ENCODE measurements around the gene ZNF502.
"Not testable (repeated sequence)": the region's sequence is repeated elsewhere in the genome, so short reads cannot be mapped to it uniquely, and the experiment has no call there.

ZNF502 gene

GRCh38 chr3:44712455-44713075, at the start of gene ZNF502:
Gene ZNF502 (plus strand): TSS chr3:44712660. CDS start chr3:44720262, 7,602 bp downstream.
- peak; percentile 62 for DNase-seq

- DNase-seq: no peak
These were observed 47.3 kb upstream of the ZNF502 start for GRCh38 chr3:44665173-44665572.

- DNase-seq: no peak
These were observed 46.1 kb upstream of the ZNF502 start for GRCh38 chr3:44666346-44666745.

- DNase-seq: no peak
These were observed 42.7 kb upstream of the ZNF502 start for GRCh38 chr3:44669760-44670159.

- not testable (repeated sequence) for DNase-seq
These were observed 39.0 kb upstream of the ZNF502 start for GRCh38 chr3:44673466-44673865.

GRCh38 chr3:44674211-44674610, 38.2 kb upstream of the ZNF502 start:
- DNase-seq: no peak

- no peak for DNase-seq
These were observed 33.9 kb upstream of the ZNF502 start for GRCh38 chr3:44678480-44679116.

GRCh38 chr3:44680921-44681455, 31.5 kb upstream of the ZNF502 start:
- DNase-seq: no peak

- DNase-seq: no peak
These were observed 30.1 kb upstream of the ZNF502 start for GRCh38 chr3:44682182-44682896.

GRCh38 chr3:44685128-44685800, 27.2 kb upstream of the ZNF502 start:
- peak; percentile 52 for DNase-seq

GRCh38 chr3:44687898-44688297, 24.6 kb upstream of the ZNF502 start:
- DNase-seq: no peak

GRCh38 chr3:44721231-44722102, 9.0 kb downstream of the ZNF502 start:
- no peak for DNase-seq

- no peak for DNase-seq
These were observed 9.6 kb downstream of the ZNF502 start for GRCh38 chr3:44722103-44722401.

- DNase-seq: peak; percentile 85
These were observed 17.0 kb downstream of the ZNF502 start, which contains the start of gene ZNF501 for GRCh38 chr3:44729384-44729910. Gene ZNF501 (plus strand): TSS chr3:44729635. CDS start chr3:44734422, 4,787 bp downstream.

GRCh38 chr3:44734646-44735168, 22.2 kb downstream of the ZNF502 start:
- DNase-seq: no peak

- no peak for DNase-seq
These were observed 48.6 kb downstream of the ZNF502 start for GRCh38 chr3:44761101-44761423.

- peak; percentile 99 for DNase-seq
These were observed 49.1 kb downstream of the ZNF502 start, which contains the start of the genes KIAA1143 and KIF15 for GRCh38 chr3:44761424-44762169. Gene KIAA1143 (minus strand): TSS chr3:44761619. CDS start chr3:44761602, 17 bp downstream. Gene KIF15 (plus strand): TSS chr3:44761794. CDS start chr3:44761866, 72 bp downstream.

GRCh38 chr3:44762170-44762677, 49.8 kb downstream of the ZNF502 start:
- DNase-seq: no peak

- DNase-seq: no peak
These were observed 50.2 kb downstream of the ZNF502 start for GRCh38 chr3:44762690-44763089.

- no peak for DNase-seq
These were observed 51.8 kb downstream of the ZNF502 start for GRCh38 chr3:44764248-44764647.
